ENCODE measurements around the gene CNTNAP5.

- no peak for TF ChIP-seq RFX5 (IDR thresholded peaks at IDR 0.05; ENCODE audit: low read depth, low read length)
- TF ChIP-seq PRDM15 (CRISPR knock-in tag; IDR thresholded peaks at IDR 0.05) = no peak
- no peak for TF ChIP-seq SAP130 (CRISPR knock-in tag; IDR thresholded peaks at IDR 0.05; ENCODE audit: low read depth)
- TF ChIP-seq CTCF (CRISPR knock-in tag; IDR thresholded peaks at IDR 0.05) = no peak
- no peak for TF ChIP-seq ZNF383 (CRISPR knock-in tag; IDR thresholded peaks at IDR 0.05; ENCODE audit: borderline replicate concordance)
- TF ChIP-seq, protein P1, sequence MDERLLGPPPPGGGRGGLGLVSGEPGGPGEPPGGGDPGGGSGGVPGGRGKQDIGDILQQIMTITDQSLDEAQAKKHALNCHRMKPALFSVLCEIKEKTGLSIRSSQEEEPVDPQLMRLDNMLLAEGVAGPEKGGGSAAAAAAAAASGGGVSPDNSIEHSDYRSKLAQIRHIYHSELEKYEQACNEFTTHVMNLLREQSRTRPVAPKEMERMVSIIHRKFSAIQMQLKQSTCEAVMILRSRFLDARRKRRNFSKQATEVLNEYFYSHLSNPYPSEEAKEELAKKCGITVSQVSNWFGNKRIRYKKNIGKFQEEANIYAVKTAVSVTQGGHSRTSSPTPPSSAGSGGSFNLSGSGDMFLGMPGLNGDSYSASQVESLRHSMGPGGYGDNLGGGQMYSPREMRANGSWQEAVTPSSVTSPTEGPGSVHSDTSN (CRISPR knock-in tag; IDR thresholded peaks at IDR 0.05) = no peak
- TF ChIP-seq NR2F2 (IDR thresholded peaks at IDR 0.05; ENCODE audit: borderline replicate concordance, low read depth) = no peak
- no peak for TF ChIP-seq ZBTB1 (CRISPR knock-in tag; IDR thresholded peaks at IDR 0.05; ENCODE audit: borderline replicate concordance)
Measured at GRCh38 chr2:124320051-124320688, 295.1 kb downstream of the CNTNAP5 start.
